Airway epithelial cell (primary cell): Measurements from ENCODE around the gene FSTL1. TPM values are rescaled to one million over a fixed set of nuclear protein-coding genes. Genes with fewer than 3 reads are reported as not detected.

Source experiments
- total RNA-seq: library from RNA; depleted of rRNA; stranded (reverse); fragments of >200 nt; gene quantifications from 2 replicates; pipeline ENCODE4 v1.2.3, GENCODE V29; 2015

Gene FSTL1, protein sequence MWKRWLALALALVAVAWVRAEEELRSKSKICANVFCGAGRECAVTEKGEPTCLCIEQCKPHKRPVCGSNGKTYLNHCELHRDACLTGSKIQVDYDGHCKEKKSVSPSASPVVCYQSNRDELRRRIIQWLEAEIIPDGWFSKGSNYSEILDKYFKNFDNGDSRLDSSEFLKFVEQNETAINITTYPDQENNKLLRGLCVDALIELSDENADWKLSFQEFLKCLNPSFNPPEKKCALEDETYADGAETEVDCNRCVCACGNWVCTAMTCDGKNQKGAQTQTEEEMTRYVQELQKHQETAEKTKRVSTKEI
- 69.8 and 103 TPM in 2 replicates for total RNA-seq

DNA sequence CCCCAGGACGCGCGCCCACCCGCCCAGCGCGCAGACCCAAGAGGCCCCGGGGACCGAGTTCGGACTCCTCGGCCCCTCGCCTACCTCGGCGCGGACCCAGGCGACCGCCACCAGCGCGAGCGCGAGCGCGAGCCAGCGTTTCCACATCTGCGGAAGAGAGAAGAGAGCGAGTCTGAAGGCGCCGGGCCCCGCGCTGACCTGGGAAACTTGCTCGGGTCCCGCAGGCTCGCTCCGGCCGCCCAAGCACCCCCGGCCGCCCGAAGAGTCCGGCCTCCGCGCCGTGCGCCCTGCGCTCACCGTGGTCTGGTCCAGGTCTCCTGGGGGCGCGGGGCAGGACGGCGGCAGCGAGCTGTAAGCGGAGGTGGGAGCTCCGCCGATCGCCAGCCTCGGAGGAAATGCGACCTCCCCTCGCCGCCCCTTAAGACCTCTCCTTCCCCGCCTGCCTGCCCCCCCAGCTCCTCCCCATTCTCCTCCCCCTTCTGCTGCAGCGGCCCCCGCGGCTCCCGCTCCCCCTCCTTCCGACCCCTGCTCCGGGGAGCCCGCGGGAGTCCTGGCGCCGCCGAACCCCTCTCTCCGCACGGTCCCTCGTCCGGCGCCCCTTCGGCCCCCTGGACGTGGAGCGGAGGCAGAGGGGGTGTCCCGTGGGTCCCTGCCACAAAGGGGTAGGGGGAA, at the start of gene FSTL1:
TSS of gene FSTL1 (minus strand) at position 393 of the 672 bp plus-strand sequence. CDS start at position 147, 246 bp downstream.

DNA sequence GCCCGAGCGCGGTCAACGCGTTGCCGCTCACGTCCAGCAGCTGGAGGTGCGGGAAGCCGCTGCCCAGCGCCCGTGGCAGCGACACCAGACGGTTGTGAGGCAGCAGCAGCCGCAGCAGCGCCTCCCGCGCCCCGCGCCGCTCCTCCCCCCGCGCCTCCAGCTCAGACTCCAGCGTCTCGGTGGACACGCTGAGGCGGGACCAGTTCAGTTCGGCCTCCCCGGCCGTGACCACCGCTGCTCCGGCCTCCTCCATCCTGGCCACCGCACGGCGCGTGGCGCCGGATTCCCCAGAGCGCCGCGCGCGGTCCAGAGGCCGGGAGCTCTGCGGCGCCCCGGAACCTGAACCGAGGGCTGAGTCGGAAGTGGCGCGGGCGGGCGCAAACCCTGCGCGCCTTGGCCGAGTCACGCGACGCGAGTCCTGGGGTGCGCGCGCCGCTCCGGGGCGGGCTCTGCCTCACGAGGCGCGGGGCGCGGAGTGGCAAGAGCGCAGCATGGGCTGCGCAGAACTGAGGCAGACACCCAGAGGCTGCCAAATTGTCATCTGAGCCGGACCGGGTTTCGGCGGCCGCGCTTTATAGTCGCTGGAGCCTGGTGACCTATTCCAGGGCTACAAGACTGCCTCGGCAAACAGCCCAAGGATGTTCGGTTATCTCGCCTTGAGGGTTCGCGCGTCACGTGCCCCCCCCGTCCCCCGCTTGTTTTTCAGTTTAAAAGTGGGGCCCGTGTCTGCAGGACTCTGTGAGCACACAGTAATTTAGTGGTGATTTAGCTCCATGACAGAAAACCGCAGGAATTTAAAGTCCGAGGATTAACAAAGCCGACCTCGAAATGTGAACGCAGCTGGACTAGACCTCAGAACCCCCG, 101.6 kb downstream of the FSTL1 start, which contains the start of gene LRRC58:
TSS of gene LRRC58 (minus strand) at position 364 of the 864 bp plus-strand sequence. CDS start at position 253, 111 bp downstream.

Other genes with a start within 250 kb of the FSTL1 start
- gene GPR156, start 165.8 kb downstream of the FSTL1 start, total RNA-seq, result 0.09 and 0.14 TPM in 2 replicates
- gene LRRC58, start 101.6 kb downstream of the FSTL1 start, total RNA-seq, result 22.5 and 22.9 TPM in 2 replicates
- gene NDUFB4, start 145.3 kb upstream of the FSTL1 start, total RNA-seq, result 152 and 271 TPM in 2 replicates
- 0.05 TPM in 1 of 2 replicates, not detected in the other for gene HGD, start 231.2 kb upstream of the FSTL1 start, total RNA-seq